H9 (cell line): ENCODE measurements around the gene NRG3. TPM values are rescaled to one million over a fixed set of nuclear protein-coding genes. Genes with fewer than 3 reads are reported as not detected.

Experiments used
- DNase-seq: peaks from one replicate; pipeline ENCODE4 v3.0.0-alpha.2; 2017
- H2AFZ ChIP-seq: one replicate; pipeline ENCODE4 v1.6.1; 2013; ENCODE audit warnings: mild to moderate bottlenecking, low read length, control low read depth, moderate library complexity
- H2AK5ac ChIP-seq: 2 replicates; pipeline ENCODE4 v1.6.1; 2013; ENCODE audit warnings: low read length, control low read depth, mixed read lengths; ENCODE audit not compliant: insufficient read length
- H2BK120ac ChIP-seq: one replicate; pipeline ENCODE4 v1.6.1; 2013; ENCODE audit warnings: low read depth, mild to moderate bottlenecking, low read length, control low read depth, inconsistent platforms; ENCODE audit not compliant: poor library complexity, severe bottlenecking
- H2BK12ac ChIP-seq: 2 replicates; pipeline ENCODE4 v1.6.1; 2013; ENCODE audit warnings: low read length, control low read depth, mixed read lengths, low read depth; ENCODE audit not compliant: insufficient read length
- H2BK15ac ChIP-seq: 2 replicates; pipeline ENCODE4 v1.6.1; 2013; ENCODE audit warnings: low read depth, low read length, control low read depth
- H2BK20ac ChIP-seq: one replicate; pipeline ENCODE4 v1.6.1; 2013; ENCODE audit warnings: low read depth, mild to moderate bottlenecking, low read length, control low read depth, inconsistent platforms; ENCODE audit not compliant: poor library complexity, severe bottlenecking
- H2BK5ac ChIP-seq: 2 replicates; pipeline ENCODE4 v1.6.1; 2013; ENCODE audit warnings: low read length, control low read depth, mixed read lengths; ENCODE audit not compliant: insufficient read length
- H3K14ac ChIP-seq: 2 replicates; pipeline ENCODE4 v1.6.1; 2013; ENCODE audit warnings: low read length, control low read depth; ENCODE audit not compliant: insufficient read depth
- H3K18ac ChIP-seq: 2 replicates; pipeline ENCODE4 v1.6.1; 2013; ENCODE audit warnings: low read depth, mild to moderate bottlenecking, mixed read lengths, low read length, control low read depth; ENCODE audit not compliant: insufficient read length
- H3K23ac ChIP-seq: 2 replicates; pipeline ENCODE4 v1.6.1; 2013; ENCODE audit warnings: low read length, control low read depth, mixed read lengths, low read depth; ENCODE audit not compliant: insufficient read length
- H3K23me2 ChIP-seq: 2 replicates; pipeline ENCODE4 v1.6.1; 2013; ENCODE audit warnings: low read depth, mild to moderate bottlenecking, mixed read lengths, low read length, control low read depth; ENCODE audit not compliant: insufficient read length, poor library complexity, severe bottlenecking
- H3K27ac ChIP-seq: 2 replicates; pipeline ENCODE4 v1.5.1; 2013; ENCODE audit warnings: low read length, control low read depth, mixed read lengths, low read depth; ENCODE audit not compliant: insufficient read length
- H3K27me3 ChIP-seq: 2 replicates; pipeline ENCODE4 v1.6.1; 2013; ENCODE audit warnings: low read length, control low read depth, inconsistent platforms; ENCODE audit not compliant: insufficient read depth
- H3K4ac ChIP-seq: 2 replicates; pipeline ENCODE4 v1.6.1; 2013; ENCODE audit warnings: low read depth, mild to moderate bottlenecking, control low read depth, inconsistent platforms, low read length, moderate library complexity
- H3K4me1 ChIP-seq: 2 replicates; pipeline ENCODE4 v1.6.1; 2013; ENCODE audit warnings: low read length, control low read depth, inconsistent platforms; ENCODE audit not compliant: insufficient read depth
- H3K4me2 ChIP-seq: 2 replicates; pipeline ENCODE4 v1.6.1; 2013; ENCODE audit warnings: low read length, control low read depth, mixed read lengths; ENCODE audit not compliant: insufficient read length, insufficient read depth
- H3K56ac ChIP-seq: 2 replicates; pipeline ENCODE4 v1.6.1; 2013; ENCODE audit warnings: low read depth, mild to moderate bottlenecking, mixed read lengths, low read length, control low read depth; ENCODE audit not compliant: insufficient read length
- H3K79me1 ChIP-seq: 2 replicates; pipeline ENCODE4 v1.6.1; 2013; ENCODE audit warnings: low read depth, mild to moderate bottlenecking, moderate library complexity, low read length, control low read depth, inconsistent platforms; ENCODE audit not compliant: insufficient read depth, poor library complexity, severe bottlenecking
- H3K79me2 ChIP-seq: 2 replicates; pipeline ENCODE4 v1.6.1; 2013; ENCODE audit warnings: low read length, control low read depth, inconsistent platforms; ENCODE audit not compliant: insufficient read depth
- H3K9ac ChIP-seq: 2 replicates; pipeline ENCODE4 v1.6.1; 2013; ENCODE audit warnings: low read length, control low read depth, mixed read lengths; ENCODE audit not compliant: insufficient read length; ENCODE audit errors: extremely low read depth
- H3K9me3 ChIP-seq: one replicate; pipeline ENCODE4 v1.6.1; 2013; ENCODE audit warnings: low read depth, low read length, inconsistent platforms; ENCODE audit not compliant: control insufficient read depth
- H3T11ph ChIP-seq: one replicate; pipeline ENCODE4 v1.6.1; 2013; ENCODE audit warnings: mild to moderate bottlenecking, low read length, control low read depth, inconsistent platforms
- H4K20me1 ChIP-seq: one replicate; pipeline ENCODE4 v1.6.1; 2013; ENCODE audit not compliant: control insufficient read depth, insufficient read length, insufficient read depth
- H4K5ac ChIP-seq: 2 replicates; pipeline ENCODE4 v1.6.1; 2013; ENCODE audit warnings: low read depth, mild to moderate bottlenecking, mixed read lengths, low read length, control low read depth; ENCODE audit not compliant: insufficient read length
- H4K8ac ChIP-seq: replicated peaks from 2 replicates; pipeline ENCODE4 v1.6.1; 2013; ENCODE audit warnings: low read length, control low read depth, mixed read lengths, low read depth; ENCODE audit not compliant: insufficient read length
- H4K91ac ChIP-seq: 2 replicates; pipeline ENCODE4 v1.6.1; 2013; ENCODE audit warnings: low read depth, mild to moderate bottlenecking, moderate library complexity, mixed read lengths, low read length, control low read depth; ENCODE audit not compliant: insufficient read length
- H3K27ac Mint-ChIP-seq, 3 experiments: 2 replicates in 2 of 3; 3 replicates in 1 of 3; pipeline ENCODE4 v1.8.0; 2020 to 2021; ENCODE audit warnings: mixed read lengths in 3 of 3, mild to moderate bottlenecking in 1 of 3, moderate library complexity in 1 of 3
- H3K27me3 Mint-ChIP-seq: 2 replicates; pipeline ENCODE4 v1.8.0; 2021; ENCODE audit warnings: low read depth, mild to moderate bottlenecking, moderate library complexity, mixed read lengths
- H3K36me3 Mint-ChIP-seq, 3 experiments: 2 replicates in 2 of 3; 3 replicates in 1 of 3; pipeline ENCODE4 v1.8.0; 2020 to 2021; ENCODE audit warnings: low read depth in 3 of 3, mixed read lengths in 3 of 3; ENCODE audit not compliant: insufficient read depth in 1 of 3
- H3K4me1 Mint-ChIP-seq, 2 experiments: 2 replicates each; pipeline ENCODE4 v1.8.0; 2020; ENCODE audit warnings: mixed read lengths in 2 of 2
- H3K4me3 Mint-ChIP-seq, 2 experiments: 2 replicates in 1 of 2; 3 replicates in 1 of 2; pipeline ENCODE4 v1.8.0; 2020 to 2021; ENCODE audit warnings: mild to moderate bottlenecking in 2 of 2, mixed read lengths in 2 of 2, moderate library complexity in 1 of 2
- H3K9me3 Mint-ChIP-seq, 2 experiments: 2 replicates in 1 of 2; 3 replicates in 1 of 2; pipeline ENCODE4 v1.8.0; 2020; ENCODE audit warnings: mild to moderate bottlenecking in 2 of 2, mixed read lengths in 2 of 2, moderate library complexity in 1 of 2
- WGBS: extraction: QIAGEN DNeasy Blood & Tissue Kit; methylation state at CpG from one replicate; pipeline ENCODE4 v1.1.7; 2013; ENCODE audit warnings: missing lambda C conversion rate, low lambda C conversion rate, mixed read lengths; ENCODE audit not compliant: insufficient read length; ENCODE audit errors: extremely low coverage; 5-methylcytosine and 5-hydroxymethylcytosine counted together
- total RNA-seq: library from RNA; stranded (reverse); gene quantifications from 2 replicates; pipeline ENCODE4 v1.2.1, GENCODE V29; 2021
- TF ChIP-seq, protein P1 (sequence below): fragments of 200-600 bp; sonication (generic); conservative IDR thresholded peaks from 3 replicates; pipeline ENCODE4 v1.8.0; 2021; ENCODE audit warnings: antibody characterized with exemption, mild to moderate bottlenecking

The NRG3 gene
- total RNA-seq, 1 experiment from 2014 or later = 1.6 TPM

GRCh38 chr10:82683945-82684344, 809.0 kb downstream of the NRG3 start:
- H3T11ph ChIP-seq = no peak overlapping the region
- no peak overlapping the region for H4K91ac ChIP-seq
- H2BK120ac ChIP-seq = no peak overlapping the region
- H3K27ac ChIP-seq = no peak overlapping the region
- no peak overlapping the region for H2BK5ac ChIP-seq
- Mint-ChIP-seq H3K4me3 (no peak overlapping the region), H3K9me3 (no peaks in the 10 kb centered on the region), H3K36me3 (no peaks in the 10 kb centered on the region), H3K27ac (no peak overlapping the region), H3K27me3 (no peaks in the 10 kb centered on the region), H3K4me1 (peaks cover 0 to 2% of the 10 kb centered on the region in 2 experiments; a peak in 1 of 4 replicates)
- H3K27me3 ChIP-seq = no peaks in the 10 kb centered on the region
- H3K79me1 ChIP-seq = no peaks in the 10 kb centered on the region
- no peak overlapping the region for H3K23ac ChIP-seq
- no peak overlapping the region for H2BK20ac ChIP-seq
- no peaks in the 10 kb centered on the region for H3K4me1 ChIP-seq
- no peaks in the 10 kb centered on the region for H4K20me1 ChIP-seq
- no peaks in the 10 kb centered on the region for H3K23me2 ChIP-seq
- H2BK15ac ChIP-seq = no peak overlapping the region
- no peak overlapping the region for H3K18ac ChIP-seq
- H3K56ac ChIP-seq = no peak overlapping the region
- no peak overlapping the region for H3K9ac ChIP-seq
- H3K79me2 ChIP-seq = no peaks in the 10 kb centered on the region
- no CpG with 5 or more reads among the region's 4 CpGs for WGBS
- H3K14ac ChIP-seq = no peak overlapping the region
- no peak overlapping the region for H2AK5ac ChIP-seq
- no peak for DNase-seq
- H4K8ac ChIP-seq = no peak overlapping the region
- TF ChIP-seq, protein P1, sequence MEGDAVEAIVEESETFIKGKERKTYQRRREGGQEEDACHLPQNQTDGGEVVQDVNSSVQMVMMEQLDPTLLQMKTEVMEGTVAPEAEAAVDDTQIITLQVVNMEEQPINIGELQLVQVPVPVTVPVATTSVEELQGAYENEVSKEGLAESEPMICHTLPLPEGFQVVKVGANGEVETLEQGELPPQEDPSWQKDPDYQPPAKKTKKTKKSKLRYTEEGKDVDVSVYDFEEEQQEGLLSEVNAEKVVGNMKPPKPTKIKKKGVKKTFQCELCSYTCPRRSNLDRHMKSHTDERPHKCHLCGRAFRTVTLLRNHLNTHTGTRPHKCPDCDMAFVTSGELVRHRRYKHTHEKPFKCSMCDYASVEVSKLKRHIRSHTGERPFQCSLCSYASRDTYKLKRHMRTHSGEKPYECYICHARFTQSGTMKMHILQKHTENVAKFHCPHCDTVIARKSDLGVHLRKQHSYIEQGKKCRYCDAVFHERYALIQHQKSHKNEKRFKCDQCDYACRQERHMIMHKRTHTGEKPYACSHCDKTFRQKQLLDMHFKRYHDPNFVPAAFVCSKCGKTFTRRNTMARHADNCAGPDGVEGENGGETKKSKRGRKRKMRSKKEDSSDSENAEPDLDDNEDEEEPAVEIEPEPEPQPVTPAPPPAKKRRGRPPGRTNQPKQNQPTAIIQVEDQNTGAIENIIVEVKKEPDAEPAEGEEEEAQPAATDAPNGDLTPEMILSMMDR = no peak
- no peak overlapping the region for H3K4ac ChIP-seq
- H3K4me2 ChIP-seq = no peak overlapping the region
- H2AFZ ChIP-seq = no peak overlapping the region
- no peak overlapping the region for H2BK12ac ChIP-seq
- H3K9me3 ChIP-seq = no peaks in the 10 kb centered on the region
- H4K5ac ChIP-seq = no peak overlapping the region
